ENCODE measurements around the gene UXT. TPM values are rescaled to one million over a fixed set of nuclear protein-coding genes. Genes with fewer than 3 reads are reported as not detected.

UXT gene
- total RNA-seq = 94.1 and 108 TPM in 2 replicates

GRCh38 chrX:47658684-47659420 is at the start of gene UXT:
Gene UXT, minus strand, starts transcription at chrX:47659180. Its CDS starts 253 bp downstream, at chrX:47658927.

GRCh38 chrX:47650164-47651042 is 8.6 kb downstream of the UXT start, which contains the start of gene ELK1:
Gene ELK1, minus strand, starts transcription at chrX:47650563. Its CDS starts 9,122 bp downstream, at chrX:47641441.

GRCh38 chrX:47629419-47630200 is 29.4 kb downstream of the UXT start, which contains the start of gene CFP:
Gene CFP, minus strand, starts transcription at chrX:47629930. Its CDS starts 86 bp downstream, at chrX:47629844.

GRCh38 chrX:47619486-47620302 is 39.3 kb downstream of the UXT start, which contains the start of gene SYN1:
Gene SYN1, minus strand, starts transcription at chrX:47619857. Its CDS starts 129 bp downstream, at chrX:47619728.

Other genes starting within 250 kb of the UXT start
- gene ZNF41, start 176.0 kb downstream of the UXT start, total RNA-seq = 4.6 and 5.3 TPM in 2 replicates
- gene ARAF, start 98.0 kb downstream of the UXT start, total RNA-seq = 12.1 and 12.3 TPM in 2 replicates
- 461 and 698 TPM in 2 replicates for gene TIMP1, start 76.7 kb downstream of the UXT start, total RNA-seq
- gene SYN1, start 39.3 kb downstream of the UXT start, total RNA-seq = 0.22 and 0.25 TPM in 2 replicates
- gene CFP, start 29.2 kb downstream of the UXT start, total RNA-seq = 0.12 and 0.55 TPM in 2 replicates
- gene ELK1, start 8.6 kb downstream of the UXT start, total RNA-seq = 20.4 and 23.6 TPM in 2 replicates
- gene ZNF81, start 177.7 kb upstream of the UXT start, total RNA-seq = 5.3 and 6.2 TPM in 2 replicates

Data from uterine smooth muscle cell (primary cell).